Measurements from ENCODE around the gene INTS14. TPM values are rescaled to one million over a fixed set of nuclear protein-coding genes. Genes with fewer than 3 reads are reported as not detected.

The INTS14 gene
- total RNA-seq, 4 donors from 2014 or later = 11.9 to 20.0 (median 14.8) TPM

DNA sequence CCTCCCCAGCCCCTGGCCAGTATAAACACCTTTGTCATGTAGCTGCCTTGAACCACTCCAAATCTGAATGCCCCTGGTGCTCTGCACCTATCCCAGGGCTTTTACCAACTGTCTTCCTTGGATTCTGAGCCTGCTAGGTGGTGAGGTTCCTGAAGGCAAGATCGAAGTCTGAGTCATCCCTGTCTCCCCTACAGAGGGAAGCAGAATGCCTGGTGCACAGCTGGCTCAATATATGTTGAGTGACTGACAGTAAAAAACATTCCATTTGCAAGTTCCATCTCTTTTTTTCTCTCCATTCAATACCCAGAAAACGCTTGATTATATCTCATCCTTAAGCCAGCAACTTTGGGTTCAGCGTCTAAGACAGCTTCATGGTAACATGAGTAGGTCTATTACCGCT, 35.6 kb upstream of the INTS14 start:
- intact Hi-C loops (cut with DNase I; ENCODE audit: low total_unique reads) (no loop called here), in situ Hi-C loops (cut with MboI; ENCODE audit: low sequenced_read_pairs in 4 of 4) (loop anchor here (25.0 kb wide), 3 partner anchors 216 to 641 kb away; partner anchors contain the start of genes RAB11A (in 4 of the 4), DIS3L (in 3 of the 4) and MEGF11 (in 1 of the 4))
- no peaks in the 10 kb centered on the region for H3K9me3 ChIP-seq
- ATAC-seq (no peak), DNase-seq (no peak)
- H3K27ac ChIP-seq = no peak overlapping the region
- H3K4me3 ChIP-seq = no peak overlapping the region
- no peaks in the 10 kb centered on the region for H3K27me3 ChIP-seq
- no peak for TF ChIP-seq CTCF (IDR thresholded peaks at IDR 0.05 in 4 of 5, conservative IDR thresholded peaks at IDR 0.05 in 1 of 5)
- H3K4me1 ChIP-seq = no peaks in the 10 kb centered on the region
- H3K36me3 ChIP-seq = no peaks in the 10 kb centered on the region

DNA sequence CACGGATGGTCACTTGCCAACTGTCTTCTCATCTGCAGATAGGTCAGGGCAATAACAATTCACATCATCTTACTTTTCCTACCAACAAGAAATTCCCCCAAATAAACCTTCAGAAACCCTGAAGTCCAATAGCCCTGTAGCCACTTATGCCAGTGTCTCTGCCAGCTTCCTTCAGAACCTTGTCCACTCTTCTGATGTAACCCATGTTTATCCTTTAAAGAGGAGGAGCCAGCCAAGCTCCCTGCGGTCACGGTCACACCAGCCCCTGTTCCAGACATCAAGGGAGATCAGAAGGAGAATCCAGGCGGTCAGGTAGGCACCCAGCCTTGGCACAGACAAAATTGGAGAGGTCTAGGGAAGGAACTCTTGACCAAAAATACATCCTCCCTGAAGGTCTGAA, 34.5 kb upstream of the INTS14 start:
- Histone ChIP-seq H3K9me3 (no peaks in the 10 kb centered on the region), H3K27ac (no peak overlapping the region), H3K36me3 (no peaks in the 10 kb centered on the region), H3K27me3 (no peaks in the 10 kb centered on the region), H3K4me3 (no peak overlapping the region), H3K4me1 (no peaks in the 10 kb centered on the region)
- no peak for TF ChIP-seq POLR2A (IDR thresholded peaks at IDR 0.05)
- no peak for TF ChIP-seq CTCF (IDR thresholded peaks at IDR 0.05 in 4 of 5, conservative IDR thresholded peaks at IDR 0.05 in 1 of 5)
- in situ Hi-C loops (cut with MboI; ENCODE audit: low sequenced_read_pairs in 4 of 4) (loop anchor here (25.0 kb wide), 3 partner anchors 217 to 642 kb away; partner anchors contain the start of genes RAB11A (in 4 of the 4), DIS3L (in 3 of the 4) and MEGF11 (in 1 of the 4)), intact Hi-C loops (cut with DNase I; ENCODE audit: low total_unique reads) (no loop called here)
- ATAC-seq (no peak), DNase-seq (no peak)

- ATAC-seq (no peak), DNase-seq (no peak)
- TF ChIP-seq POLR2A (IDR thresholded peaks at IDR 0.05) = no peak
- TF ChIP-seq CTCF (IDR thresholded peaks at IDR 0.05 in 4 of 5, conservative IDR thresholded peaks at IDR 0.05 in 1 of 5) = no peak
- intact Hi-C loops (cut with DNase I; ENCODE audit: low total_unique reads) = no loop called here
- Histone ChIP-seq H3K9me3 (no peaks in the 10 kb centered on the region), H3K27me3 (no peaks in the 10 kb centered on the region), H3K27ac (no peak overlapping the region), H3K36me3 (no peaks in the 10 kb centered on the region), H3K4me3 (no peak overlapping the region), H3K4me1 (no peaks in the 10 kb centered on the region)
- in situ Hi-C loops (cut with MboI; ENCODE audit: low sequenced_read_pairs in 4 of 4) = loop anchor here (25.0 kb wide), 3 partner anchors 218 to 643 kb away; partner anchors contain the start of genes RAB11A (in 4 of the 4), DIS3L (in 3 of the 4) and MEGF11 (in 1 of the 4)
These were observed 33.4 kb upstream of the INTS14 start for GRCh38 chr15:65644282-65644681.

GRCh38 chr15:65642594-65642993, 31.7 kb upstream of the INTS14 start:
- no peaks in the 10 kb centered on the region for H3K36me3 ChIP-seq
- no peak overlapping the region for H3K27ac ChIP-seq
- DNase-seq = no peak
- intact Hi-C loops (cut with DNase I; ENCODE audit: low total_unique reads) = no loop called here
- no peaks in the 10 kb centered on the region for H3K9me3 ChIP-seq
- no peaks in the 10 kb centered on the region for H3K27me3 ChIP-seq
- H3K4me3 ChIP-seq = no peak overlapping the region
- ATAC-seq = no peak
- H3K4me1 ChIP-seq = no peaks in the 10 kb centered on the region
- in situ Hi-C loops (cut with MboI; ENCODE audit: low sequenced_read_pairs in 4 of 4) = loop anchor here (25.0 kb wide), 3 partner anchors 220 to 645 kb away; partner anchors contain the start of genes RAB11A (in 4 of the 4), DIS3L (in 3 of the 4) and MEGF11 (in 1 of the 4)
- no peak for TF ChIP-seq POLR2A (IDR thresholded peaks at IDR 0.05)
- no peak for TF ChIP-seq CTCF (IDR thresholded peaks at IDR 0.05 in 4 of 5, conservative IDR thresholded peaks at IDR 0.05 in 1 of 5)

Data from gastrocnemius medialis (tissue), 4 donors.